ENCODE data around the gene CLDN10.

GRCh38 chr13:95620825-95621498, 68.4 kb downstream of the CLDN10 start:
- TF ChIP-seq CTCF (IDR thresholded peaks at IDR 0.05) (no peak), EZH2 (IDR thresholded peaks at IDR 0.05; ENCODE audit: borderline replicate concordance, insufficient read depth, low read depth, low read length, poor library complexity, severe bottlenecking) (no peak)

Measured in B cell (primary cell).